Retinal pigment epithelial cell (primary cell): ENCODE measurements around the gene PACC1.

Experiments
- DNase-seq: peaks from one replicate; pipeline ENCODE4 v3.0.0-alpha.2; 2010; ENCODE audit warnings: low read depth
- H3K4me3 ChIP-seq: 2 replicates; pipeline ENCODE4 v1.5.1; 2011; ENCODE audit warnings: mild to moderate bottlenecking, low read length, control low read depth, moderate library complexity
- TF ChIP-seq, protein P1 (sequence below): conservative IDR thresholded peaks from 2 replicates; pipeline ENCODE4 v1.5.1; 2011; ENCODE audit warnings: low read depth, low read length, control low read depth, inconsistent platforms

PACC1 gene

DNA sequence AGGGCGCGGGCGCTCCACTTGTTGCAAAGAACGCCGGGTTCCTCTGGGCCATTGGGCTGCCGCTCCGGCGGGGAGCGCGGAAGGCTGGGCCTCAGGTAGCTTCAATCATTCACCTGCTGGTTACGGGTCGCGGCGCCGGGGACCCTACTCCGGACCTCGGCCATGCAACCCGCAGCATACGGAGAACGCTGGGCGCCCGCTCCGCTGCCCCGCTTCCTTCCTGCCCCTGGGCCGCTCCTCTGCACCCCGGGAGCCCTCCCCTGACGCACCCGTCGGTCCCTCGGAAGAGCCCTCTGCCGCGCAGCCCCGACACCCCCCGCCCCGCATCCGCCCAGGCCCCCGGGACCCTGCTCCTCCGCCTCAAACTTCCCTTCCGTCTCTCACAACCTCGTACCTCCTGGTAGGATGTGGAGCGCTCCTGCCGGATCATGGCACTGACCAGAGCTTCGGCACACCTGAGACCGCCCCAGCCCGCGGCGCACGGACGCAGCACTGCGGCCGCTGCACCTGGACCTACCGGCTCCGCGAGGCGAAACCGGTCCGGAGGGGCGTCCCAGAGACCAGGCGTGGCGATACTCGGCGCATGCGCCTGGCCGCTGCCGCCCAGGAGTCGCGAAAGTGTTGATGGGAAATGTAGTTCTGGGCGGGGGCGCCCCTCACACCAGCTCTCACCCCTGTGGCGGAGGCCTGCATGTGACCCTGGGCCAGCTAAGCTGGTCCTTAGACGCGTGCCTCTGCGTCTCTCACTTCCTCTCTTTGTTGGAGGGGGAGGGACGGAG lies at the start of gene PACC1:
PACC1 (minus strand) TSS at position 559 of the 779 bp plus-strand sequence; CDS start at position 430, 129 bp downstream.
- TF ChIP-seq, protein P1, sequence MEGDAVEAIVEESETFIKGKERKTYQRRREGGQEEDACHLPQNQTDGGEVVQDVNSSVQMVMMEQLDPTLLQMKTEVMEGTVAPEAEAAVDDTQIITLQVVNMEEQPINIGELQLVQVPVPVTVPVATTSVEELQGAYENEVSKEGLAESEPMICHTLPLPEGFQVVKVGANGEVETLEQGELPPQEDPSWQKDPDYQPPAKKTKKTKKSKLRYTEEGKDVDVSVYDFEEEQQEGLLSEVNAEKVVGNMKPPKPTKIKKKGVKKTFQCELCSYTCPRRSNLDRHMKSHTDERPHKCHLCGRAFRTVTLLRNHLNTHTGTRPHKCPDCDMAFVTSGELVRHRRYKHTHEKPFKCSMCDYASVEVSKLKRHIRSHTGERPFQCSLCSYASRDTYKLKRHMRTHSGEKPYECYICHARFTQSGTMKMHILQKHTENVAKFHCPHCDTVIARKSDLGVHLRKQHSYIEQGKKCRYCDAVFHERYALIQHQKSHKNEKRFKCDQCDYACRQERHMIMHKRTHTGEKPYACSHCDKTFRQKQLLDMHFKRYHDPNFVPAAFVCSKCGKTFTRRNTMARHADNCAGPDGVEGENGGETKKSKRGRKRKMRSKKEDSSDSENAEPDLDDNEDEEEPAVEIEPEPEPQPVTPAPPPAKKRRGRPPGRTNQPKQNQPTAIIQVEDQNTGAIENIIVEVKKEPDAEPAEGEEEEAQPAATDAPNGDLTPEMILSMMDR = no peak
- H3K4me3 ChIP-seq = peak within 1 kb of the TSS; percentile 87
- peak; percentile 59 for DNase-seq

DNA sequence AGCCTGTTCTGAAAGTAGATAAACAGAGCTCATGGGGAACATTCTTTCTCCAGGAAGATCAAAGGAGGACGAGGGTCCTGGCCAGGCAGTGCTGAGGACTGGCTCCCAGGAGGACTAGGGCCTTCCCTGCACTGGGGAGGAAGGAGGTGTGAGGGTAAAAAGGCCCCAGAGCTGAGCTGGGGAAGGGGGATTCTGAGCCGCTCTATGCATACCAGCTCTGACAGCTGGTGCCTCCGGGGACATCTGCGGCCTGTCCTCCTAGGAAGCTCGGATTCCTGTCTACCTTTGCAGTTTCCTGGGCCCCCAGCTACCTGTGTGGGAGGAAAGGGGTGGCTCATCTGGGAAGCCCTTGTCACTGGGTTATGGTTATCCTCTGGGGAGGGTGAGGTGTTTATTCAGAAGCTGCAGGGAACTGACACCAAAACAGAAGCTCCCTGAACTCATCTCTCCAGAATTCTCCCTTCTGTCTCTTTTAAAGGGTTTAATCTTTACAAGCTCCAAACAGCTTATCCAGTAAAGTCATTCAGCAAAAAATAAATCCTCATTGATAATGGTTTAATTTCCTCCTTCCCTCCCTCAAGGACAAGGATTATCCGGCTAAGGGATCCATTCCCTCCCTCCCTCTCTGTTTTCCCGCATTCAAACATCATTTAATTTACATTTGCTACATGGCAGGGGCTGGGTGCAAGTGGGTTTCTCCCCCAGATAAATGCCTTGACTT lies 49.0 kb upstream of the PACC1 start:
- DNase-seq = no peak
- H3K4me3 ChIP-seq = no peak overlapping the region
- TF ChIP-seq, protein P1 = no peak

DNA sequence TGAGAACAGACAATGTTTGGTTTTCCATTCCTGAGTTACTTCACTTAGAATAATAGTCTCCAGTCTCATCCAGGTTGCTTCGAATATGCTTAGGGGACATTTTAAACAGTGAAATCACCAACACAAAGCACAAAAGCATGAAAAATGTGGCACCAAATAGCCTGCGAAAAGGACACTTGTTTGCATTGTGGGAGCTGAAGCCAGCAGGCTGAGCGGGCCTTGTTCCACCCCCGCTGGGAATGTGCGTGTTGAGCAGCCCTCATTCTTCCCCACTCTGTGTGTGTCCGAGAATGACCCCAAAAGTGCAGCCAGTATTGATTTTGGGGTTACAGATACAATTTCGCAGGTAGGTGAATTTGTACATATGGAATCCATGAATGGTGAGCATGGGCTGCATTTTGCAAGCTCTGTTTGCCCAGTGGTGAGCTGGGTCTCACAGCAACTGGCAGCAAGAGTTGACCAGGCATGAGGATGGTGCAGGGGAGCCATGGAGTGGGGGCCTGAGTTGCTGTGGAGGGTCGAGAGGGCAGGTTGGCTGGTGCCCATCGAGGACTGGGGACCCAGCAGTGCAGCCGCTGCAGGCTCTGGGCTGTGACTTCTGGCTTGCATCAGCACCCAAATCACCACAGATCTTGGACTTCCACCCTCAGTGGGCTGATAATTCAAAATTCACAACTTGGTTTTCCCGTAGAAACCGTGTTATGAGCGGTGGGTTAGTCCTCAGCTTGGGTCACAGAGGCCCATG lies 47.4 kb upstream of the PACC1 start:
- H3K4me3 ChIP-seq = no peak overlapping the region
- no peak for DNase-seq
- TF ChIP-seq, protein P1 = no peak

DNA sequence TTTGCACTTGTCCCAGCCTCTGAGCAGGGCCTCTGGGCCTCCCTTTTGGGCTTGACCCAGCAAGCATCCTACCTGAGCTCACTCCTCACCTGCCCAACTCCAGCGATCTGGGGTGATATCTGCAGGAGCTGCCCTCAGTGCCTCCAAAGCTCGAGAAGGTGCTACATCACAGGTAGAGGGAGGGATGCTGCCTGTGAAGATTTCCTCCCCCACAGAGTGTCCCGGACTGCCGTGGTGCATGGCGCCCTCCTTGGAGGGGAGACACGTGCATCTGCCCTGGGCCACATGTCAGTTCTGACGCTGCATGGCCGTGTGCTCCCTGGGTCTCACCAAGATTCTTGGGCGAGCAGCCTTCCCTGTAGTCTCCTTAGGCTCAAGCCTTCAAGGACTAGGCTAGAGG lies 45.7 kb upstream of the PACC1 start:
- H3K4me3 ChIP-seq = no peak overlapping the region
- DNase-seq = no peak
- TF ChIP-seq, protein P1 = no peak

DNA sequence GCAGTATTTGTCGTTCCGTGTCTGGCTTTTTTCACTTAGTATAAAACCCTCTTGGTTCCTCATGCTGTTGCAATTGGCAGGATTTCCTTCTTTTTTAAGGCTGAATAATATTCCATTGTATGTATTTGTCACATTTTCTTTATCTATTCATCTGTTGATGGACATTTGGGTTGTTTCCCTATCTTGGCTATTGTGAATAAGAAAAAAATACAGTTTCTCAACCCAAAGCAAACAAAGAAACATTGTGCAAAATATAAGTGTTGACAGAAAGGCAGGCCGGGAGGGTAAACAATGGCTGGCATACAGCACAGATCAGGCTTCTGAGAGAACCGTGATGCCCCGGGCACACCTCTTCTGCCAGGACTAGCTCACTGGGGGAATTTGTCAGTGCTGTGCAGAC lies 45.0 kb upstream of the PACC1 start:
- TF ChIP-seq, protein P1 = no peak
- H3K4me3 ChIP-seq = no peak overlapping the region
- no peak for DNase-seq

DNA sequence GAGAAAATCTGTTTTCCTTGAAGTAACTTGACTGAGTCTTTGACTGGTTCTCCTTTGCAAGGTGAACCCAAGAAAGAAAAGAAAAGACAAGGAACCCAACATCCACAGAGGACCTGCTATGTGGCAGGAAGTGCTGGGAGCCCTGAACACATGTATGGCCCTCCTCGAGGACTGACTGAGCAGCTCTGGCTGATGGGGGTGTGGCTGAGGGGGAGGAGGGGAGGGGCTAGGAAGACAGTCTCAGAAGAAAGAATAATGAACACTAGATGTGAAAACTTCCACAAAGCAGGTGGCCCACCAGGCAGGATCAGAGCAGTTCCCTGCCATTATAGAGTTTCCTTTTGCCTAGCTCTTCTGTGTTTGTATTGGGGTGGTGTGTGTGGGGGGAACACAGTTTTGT lies 44.1 kb upstream of the PACC1 start:
- TF ChIP-seq, protein P1 = no peak
- H3K4me3 ChIP-seq = no peak overlapping the region
- DNase-seq = no peak
